Glutamatergic neuron (in vitro differentiated cells): ENCODE measurements around the gene NDUFB10. TPM values are rescaled to one million over a fixed set of nuclear protein-coding genes. Genes with fewer than 3 reads are reported as not detected.
A peak's percentile ranks its signal among the peaks of the same experiment; 100 is the strongest.

Experiments
- DNase-seq: peaks from one replicate; pipeline ENCODE4 v3.0.0; 2022
- H3K27ac Mint-ChIP-seq: one replicate; pipeline ENCODE4 v1.8.0; 2020; ENCODE audit warnings: mild to moderate bottlenecking, mixed read lengths, inconsistent platforms; ENCODE audit not compliant: unreplicated experiment
- H3K27me3 Mint-ChIP-seq: one replicate; pipeline ENCODE4 v1.8.0; 2020; ENCODE audit warnings: mild to moderate bottlenecking, moderate library complexity, mixed read lengths, inconsistent platforms; ENCODE audit not compliant: unreplicated experiment
- H3K36me3 Mint-ChIP-seq: one replicate; pipeline ENCODE4 v1.8.0; 2020; ENCODE audit warnings: mild to moderate bottlenecking, mixed read lengths, inconsistent platforms; ENCODE audit not compliant: unreplicated experiment
- H3K4me1 Mint-ChIP-seq: one replicate; pipeline ENCODE4 v1.8.0; 2020; ENCODE audit warnings: mild to moderate bottlenecking, low read depth, mixed read lengths, inconsistent platforms; ENCODE audit not compliant: unreplicated experiment
- H3K4me3 Mint-ChIP-seq: one replicate; pipeline ENCODE4 v1.8.0; 2020; ENCODE audit warnings: mild to moderate bottlenecking, mixed read lengths, inconsistent platforms; ENCODE audit not compliant: unreplicated experiment
- H3K9me3 Mint-ChIP-seq: one replicate; pipeline ENCODE4 v1.8.0; 2020; ENCODE audit warnings: mild to moderate bottlenecking, moderate library complexity, mixed read lengths, inconsistent platforms; ENCODE audit not compliant: unreplicated experiment
- CTCF ChIP-seq: fragments of 200-600 bp; sonication (generic); IDR thresholded peaks from one replicate; pipeline ENCODE4 v1.5.0; 2021; ENCODE audit not compliant: partially characterized antibody, unreplicated experiment
- total RNA-seq: library from RNA; stranded (reverse); fragmentation: NEBNext Ultra II Directional; extraction: Animal tissue kit (Norgen Biotek cat#: 25700); gene quantifications from one replicate; pipeline ENCODE4 v1.2.1, GENCODE V29; 2021; ENCODE audit not compliant: unreplicated experiment

The NDUFB10 gene
- total RNA-seq, 1 donor from 2014 or later: 302 TPM

- H3K27me3 Mint-ChIP-seq: peaks cover 16% of the 10 kb centered on the region
- peak overlapping the region; percentile 78 for H3K27ac Mint-ChIP-seq
Observed at GRCh38 chr16:1984347-1985225, 25.2 kb downstream of the NDUFB10 start.

GRCh38 chr16:1985466-1986150 is 26.3 kb downstream of the NDUFB10 start:
- Mint-ChIP-seq H3K27ac (no peak overlapping the region), H3K9me3 (peaks cover 7% of the 10 kb centered on the region), H3K27me3 (peaks cover 16% of the 10 kb centered on the region), H3K4me3 (peak overlapping the region; percentile 85), H3K36me3 (no peaks in the 10 kb centered on the region), H3K4me1 (peaks cover 21% of the 10 kb centered on the region)
- no peak for DNase-seq
- no peak for TF ChIP-seq CTCF

More at GRCh38 chr16:1984347-1985225, 25.2 kb downstream of the NDUFB10 start:
- Mint-ChIP-seq H3K4me1 (peaks cover 21% of the 10 kb centered on the region), H3K4me3 (peak overlapping the region; percentile 85), H3K9me3 (peaks cover 7% of the 10 kb centered on the region), H3K36me3 (no peaks in the 10 kb centered on the region)
- no peak for TF ChIP-seq CTCF
- no peak for DNase-seq

- no peak for TF ChIP-seq CTCF
- Mint-ChIP-seq H3K4me1 (peaks cover 15% of the 10 kb centered on the region), H3K27ac (no peak overlapping the region), H3K9me3 (peaks cover 12% of the 10 kb centered on the region), H3K4me3 (no peak overlapping the region), H3K27me3 (peaks cover 24% of the 10 kb centered on the region), H3K36me3 (no peaks in the 10 kb centered on the region)
- no peak for DNase-seq
Observed at GRCh38 chr16:1987198-1987597, 27.9 kb downstream of the NDUFB10 start.

GRCh38 chr16:1989209-1990100 is 30.1 kb downstream of the NDUFB10 start, which contains the start of gene SYNGR3:
Gene SYNGR3, plus strand, starts transcription at chr16:1989970. Its CDS starts 133 bp downstream, at chr16:1990103.
- no peak for DNase-seq
- Mint-ChIP-seq H3K4me3 (peak within 1 kb of the TSS; percentile 83), H3K9me3 (peaks cover 16% of the 10 kb centered on the region), H3K4me1 (peaks cover 5% of the 10 kb centered on the region), H3K27me3 (peaks cover 19% of the 10 kb centered on the region), H3K36me3 (no peaks in the 10 kb centered on the region), H3K27ac (peak within 1 kb of the TSS; percentile 66)
- TF ChIP-seq CTCF: no peak
